HepG2 (cell line): Measurements from ENCODE around the gene TCFL5. TPM values are rescaled to one million over a fixed set of nuclear protein-coding genes. Genes with fewer than 3 reads are reported as not detected.

Experiments
- EP300 ChIP-seq, 3 experiments: sonication (generic) in 1 of 3; formaldehyde crosslinking in 1 of 3; IDR thresholded peaks; 2 replicates each; pipeline versions ENCODE4 v1.5.1 to v1.6.1; 2011 to 2020; ENCODE audit warnings: low read depth in 2 of 3, low read length in 2 of 3, borderline replicate concordance in 1 of 3, improper control_type of control experiment in 1 of 3, mild to moderate bottlenecking in 1 of 3, missing genetic modification reagents in 1 of 3, moderate library complexity in 1 of 3
- HINFP ChIP-seq: sonication (generic); formaldehyde crosslinking; IDR thresholded peaks from 2 replicates; pipeline ENCODE4 v1.4.0; 2020; ENCODE audit warnings: low read depth, mild to moderate bottlenecking, missing genetic modification reagents
- HOXA3 ChIP-seq: sonication (generic); formaldehyde crosslinking; IDR thresholded peaks from 2 replicates; pipeline ENCODE4 v1.5.0; 2020; ENCODE audit warnings: missing genetic modification reagents
- RAD21 ChIP-seq: fragments of 450-650 bp; formaldehyde crosslinking; IDR thresholded peaks from 2 replicates; pipeline ENCODE4 v1.5.0; 2020; ENCODE audit warnings: mild to moderate bottlenecking
- SSRP1 ChIP-seq: IDR thresholded peaks from 2 replicates; pipeline ENCODE4 v1.6.1; 2016; ENCODE audit warnings: control low read depth
- ZBTB43 ChIP-seq: sonication (generic); formaldehyde crosslinking; conservative IDR thresholded peaks from 2 replicates; pipeline ENCODE4 v1.4.0; 2020; ENCODE audit warnings: missing genetic modification reagents
- ZFP36L2 ChIP-seq: sonication (generic); formaldehyde crosslinking; IDR thresholded peaks from 2 replicates; pipeline ENCODE4 v1.4.0; 2020; ENCODE audit warnings: missing genetic modification reagents
- ZFYVE20 ChIP-seq: sonication (generic); formaldehyde crosslinking; IDR thresholded peaks from 2 replicates; pipeline ENCODE4 v1.8.0; 2023; ENCODE audit warnings: low read depth, mild to moderate bottlenecking, moderate library complexity, missing genetic modification reagents, borderline replicate concordance
- ZNF264 ChIP-seq: sonication (generic); formaldehyde crosslinking; IDR thresholded peaks from 2 replicates; pipeline ENCODE4 v1.4.0; 2020; ENCODE audit warnings: missing genetic modification reagents
- polyA plus RNA-seq, 8 experiments: library from polyadenylated mRNA; depleted of rRNA in 3 of 8; stranded (reverse) in 7 of 8; unstranded in 1 of 8; fragments of >200 nt; fragmentation: Illumina TruSeq in 4 of 8; extraction: Trizol in 4 of 8; gene quantifications; 2 replicates each; pipeline versions ENCODE4 v1.2.1 to v1.2.3, GENCODE V29; 2011 to 2016; ENCODE audit warnings: low read depth in 4 of 8, missing spikeins in 1 of 8, mixed read lengths in 1 of 8; ENCODE audit not compliant: insufficient read depth in 1 of 8
- total RNA-seq, 5 experiments: library from RNA; depleted of rRNA; stranded (reverse); fragments of >200 nt; fragmentation: Illumina TruSeq; extraction: Trizol; gene quantifications; 2 replicates each; pipeline ENCODE4 v1.2.3, GENCODE V29; 2016; ENCODE audit warnings: low read depth in 1 of 5
- TF ChIP-seq, protein P1 (sequence below): sonication (generic); formaldehyde crosslinking; IDR thresholded peaks from 2 replicates; pipeline ENCODE4 v1.8.1; 2022; ENCODE audit warnings: low read depth, mild to moderate bottlenecking, missing genetic modification reagents
- TF ChIP-seq, protein P2 (sequence below): sonication (generic); formaldehyde crosslinking; IDR thresholded peaks from 2 replicates; pipeline ENCODE4 v1.4.0; 2020; ENCODE audit warnings: missing genetic modification reagents

TCFL5 gene
- total and polyA plus RNA-seq, 2 of the 13 experiments (the other 11 are each of a cell fraction or from before 2014, with no cell fraction given), result 14.8 to 20.0 TPM

DNA sequence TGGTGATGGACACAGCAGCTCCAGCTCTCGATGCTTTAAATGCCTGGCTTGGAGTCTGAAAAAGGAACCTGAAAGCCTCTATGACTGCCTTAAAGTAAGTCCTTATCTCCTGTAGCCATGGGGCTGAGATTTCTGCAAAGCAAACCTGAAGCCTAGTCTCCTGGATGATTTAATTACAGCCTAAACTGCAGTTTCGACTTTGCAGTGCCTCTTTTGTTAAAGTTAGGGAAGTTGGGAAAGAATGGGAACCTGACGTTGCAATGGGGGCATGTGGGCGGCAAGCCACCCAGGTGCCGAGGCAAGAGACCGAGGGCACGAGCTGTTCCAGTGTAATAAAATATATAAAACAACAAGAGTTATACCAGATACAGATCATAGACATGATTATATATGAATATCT lies 11.7 kb upstream of the TCFL5 start (continued):
- TF ChIP-seq, protein P1, sequence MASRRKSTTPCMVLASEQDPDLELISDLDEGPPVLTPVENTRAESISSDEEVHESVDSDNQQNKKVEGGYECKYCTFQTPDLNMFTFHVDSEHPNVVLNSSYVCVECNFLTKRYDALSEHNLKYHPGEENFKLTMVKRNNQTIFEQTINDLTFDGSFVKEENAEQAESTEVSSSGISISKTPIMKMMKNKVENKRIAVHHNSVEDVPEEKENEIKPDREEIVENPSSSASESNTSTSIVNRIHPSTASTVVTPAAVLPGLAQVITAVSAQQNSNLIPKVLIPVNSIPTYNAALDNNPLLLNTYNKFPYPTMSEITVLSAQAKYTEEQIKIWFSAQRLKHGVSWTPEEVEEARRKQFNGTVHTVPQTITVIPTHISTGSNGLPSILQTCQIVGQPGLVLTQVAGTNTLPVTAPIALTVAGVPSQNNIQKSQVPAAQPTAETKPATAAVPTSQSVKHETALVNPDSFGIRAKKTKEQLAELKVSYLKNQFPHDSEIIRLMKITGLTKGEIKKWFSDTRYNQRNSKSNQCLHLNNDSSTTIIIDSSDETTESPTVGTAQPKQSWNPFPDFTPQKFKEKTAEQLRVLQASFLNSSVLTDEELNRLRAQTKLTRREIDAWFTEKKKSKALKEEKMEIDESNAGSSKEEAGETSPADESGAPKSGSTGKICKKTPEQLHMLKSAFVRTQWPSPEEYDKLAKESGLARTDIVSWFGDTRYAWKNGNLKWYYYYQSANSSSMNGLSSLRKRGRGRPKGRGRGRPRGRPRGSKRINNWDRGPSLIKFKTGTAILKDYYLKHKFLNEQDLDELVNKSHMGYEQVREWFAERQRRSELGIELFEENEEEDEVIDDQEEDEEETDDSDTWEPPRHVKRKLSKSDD (CRISPR knock-in tag), result no peak
- TF ChIP-seq, protein P2, sequence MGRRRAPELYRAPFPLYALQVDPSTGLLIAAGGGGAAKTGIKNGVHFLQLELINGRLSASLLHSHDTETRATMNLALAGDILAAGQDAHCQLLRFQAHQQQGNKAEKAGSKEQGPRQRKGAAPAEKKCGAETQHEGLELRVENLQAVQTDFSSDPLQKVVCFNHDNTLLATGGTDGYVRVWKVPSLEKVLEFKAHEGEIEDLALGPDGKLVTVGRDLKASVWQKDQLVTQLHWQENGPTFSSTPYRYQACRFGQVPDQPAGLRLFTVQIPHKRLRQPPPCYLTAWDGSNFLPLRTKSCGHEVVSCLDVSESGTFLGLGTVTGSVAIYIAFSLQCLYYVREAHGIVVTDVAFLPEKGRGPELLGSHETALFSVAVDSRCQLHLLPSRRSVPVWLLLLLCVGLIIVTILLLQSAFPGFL (CRISPR knock-in tag), result no peak
- no peak for TF ChIP-seq ZFP36L2
- no peak for TF ChIP-seq EP300 (IDR thresholded peaks at IDR 0.05; ENCODE audit: low read depth in 2 of 2, low read length in 2 of 2)
- no peak for TF ChIP-seq EP300 (CRISPR knock-in tag; IDR thresholded peaks at IDR 0.05; ENCODE audit: borderline replicate concordance)
- 0 out of 2 replicates have a peak, but pooled peaks have one; percentile 1 for TF ChIP-seq HINFP (CRISPR knock-in tag)
- no peak for TF ChIP-seq ZNF264
- no peak for TF ChIP-seq ZBTB43 (CRISPR knock-in tag)
- no peak for TF ChIP-seq RAD21 (CRISPR knock-in tag)
- TF ChIP-seq HOXA3 (CRISPR knock-in tag), result no peak
- no peak for TF ChIP-seq ZFYVE20 (CRISPR knock-in tag)
- no peak for TF ChIP-seq SSRP1 (CRISPR knock-in tag)
